BJ (cell line): ENCODE results near the gene SORBS2. TPM values are rescaled to one million over a fixed set of nuclear protein-coding genes. Genes with fewer than 3 reads are reported as not detected.

ENCODE experiments used
- CTCF ChIA-PET: fragments of 350-600 bp; formaldehyde crosslinking; extraction: SDS; loops from one replicate; lab custom pipeline; 2021; ENCODE audit warnings: antibody characterized with exemption, inconsistent platforms; lab: Yijun Ruan, JAX
- POLR2A ChIA-PET: fragments of 300-600 bp; sonication (Branson Sonifier 250); formaldehyde crosslinking; extraction: SDS; loops from one replicate; lab custom pipeline; 2021; ENCODE audit warnings: antibody characterized with exemption; lab: Charles Lee
- DNase-seq: peaks from one replicate; pipeline ENCODE4 v3.0.0-alpha.2; 2011; ENCODE audit warnings: low read depth
- H3K27me3 ChIP-seq: 2 replicates; pipeline ENCODE4 v1.6.0; 2011; ENCODE audit warnings: low read length; ENCODE audit not compliant: control insufficient read depth, insufficient read depth
- H3K36me3 ChIP-seq: 2 replicates; pipeline ENCODE4 v1.5.1; 2011; ENCODE audit warnings: low read length; ENCODE audit not compliant: control insufficient read depth, insufficient read depth
- H3K4me3 ChIP-seq: 2 replicates; pipeline ENCODE4 v1.5.1; 2011; ENCODE audit warnings: low read depth, mild to moderate bottlenecking, control low read depth, low read length
- CTCF ChIP-seq: IDR thresholded peaks from 2 replicates; pipeline ENCODE4 v1.5.1; 2011; ENCODE audit warnings: low read depth, mild to moderate bottlenecking, control low read depth, inconsistent platforms, low read length, moderate library complexity; ENCODE audit not compliant: insufficient read depth
- polyA plus RNA-seq: library from polyadenylated mRNA; depleted of rRNA; stranded (reverse); fragments of >200 nt; gene quantifications from 2 replicates; pipeline ENCODE4 v1.2.3, GENCODE V29; 2011

The SORBS2 gene
- polyA plus RNA-seq, 1 experiment, result 9.1 TPM

DNA sequence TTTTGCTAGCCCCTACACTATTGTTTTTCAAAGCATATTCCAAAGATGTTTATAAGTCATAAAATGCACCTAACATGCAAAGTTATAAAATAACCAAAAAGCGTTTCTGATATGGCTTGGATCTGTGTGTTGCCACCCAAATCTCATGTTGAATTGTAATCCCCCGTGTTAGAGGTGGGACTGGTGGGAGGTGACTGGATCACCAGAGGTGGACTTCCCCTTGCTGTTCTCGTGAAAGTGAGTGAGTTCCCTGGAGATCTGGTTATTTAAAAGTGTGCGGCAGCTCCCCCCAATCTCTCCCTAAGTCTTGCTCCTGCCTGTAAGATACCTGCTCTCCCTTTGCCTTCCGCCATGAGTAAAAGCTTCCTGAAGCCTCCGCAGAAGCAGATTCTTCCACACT, 22.8 kb upstream of the SORBS2 start:
- ChIA-PET CTCF (no interaction called here), POLR2A (no interaction called here)
- Histone ChIP-seq H3K36me3 (no peaks in the 10 kb centered on the region), H3K27me3 (no peaks in the 10 kb centered on the region), H3K4me3 (no peak overlapping the region)
- DNase-seq, result no peak
- no peak for TF ChIP-seq CTCF

- DNase-seq, result no peak
- POLR2A ChIA-PET, result no interaction called here
- CTCF ChIA-PET, result no interaction called here
- Histone ChIP-seq H3K4me3 (no peak overlapping the region), H3K27me3 (no peaks in the 10 kb centered on the region), H3K36me3 (no peaks in the 10 kb centered on the region)
- no peak for TF ChIP-seq CTCF
These were observed 22.1 kb upstream of the SORBS2 start for GRCh38 chr4:185834088-185834487.

GRCh38 chr4:185833055-185833598, 21.1 kb upstream of the SORBS2 start:
- CTCF ChIA-PET, result no interaction called here

DNA sequence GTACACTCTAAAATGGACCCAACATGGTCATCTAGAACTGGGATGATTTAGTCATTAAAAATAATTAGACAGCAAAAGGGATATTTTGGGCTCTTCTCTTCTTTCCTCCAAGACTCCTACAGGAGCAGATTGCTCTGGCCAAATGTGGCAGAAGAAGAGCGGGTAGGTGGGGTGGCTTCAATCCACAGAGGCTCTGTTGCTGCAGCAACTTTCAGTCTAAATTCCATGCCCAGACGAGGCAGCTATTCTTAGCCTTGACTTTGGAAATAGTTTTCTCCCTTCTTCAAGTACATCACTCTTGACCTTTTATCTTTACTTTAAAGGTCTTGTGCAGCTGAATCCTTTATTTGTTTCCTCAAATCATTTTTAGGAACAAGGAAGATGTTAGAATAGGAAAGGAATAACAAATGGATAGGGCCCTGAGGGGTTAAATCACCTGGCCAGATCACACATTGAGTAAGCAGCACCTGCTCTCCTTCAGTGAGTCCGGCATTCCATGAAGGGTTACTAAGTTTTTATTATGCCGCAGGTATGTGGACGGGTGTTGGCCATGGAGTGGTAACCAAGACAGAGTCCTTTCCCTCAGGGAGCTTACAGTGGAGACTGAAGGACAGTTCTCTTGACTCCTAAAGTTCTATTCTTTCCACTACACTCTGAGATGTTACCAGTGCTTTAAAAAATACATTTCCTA, 19.3 kb upstream of the SORBS2 start:
- TF ChIP-seq CTCF, result no peak
- H3K36me3 ChIP-seq, result no peaks in the 10 kb centered on the region
- CTCF ChIA-PET, result interaction anchor here (0.6 to 1.1 kb wide), 2 partner anchors 206 to 383 kb away, joined by 3 to 4 read pairs; no protein-coding TSS in a partner anchor

More at GRCh38 chr4:185833055-185833598, 21.1 kb upstream of the SORBS2 start:
- no peaks in the 10 kb centered on the region for H3K27me3 ChIP-seq
- H3K4me3 ChIP-seq, result no peak overlapping the region
- H3K36me3 ChIP-seq, result no peaks in the 10 kb centered on the region
- POLR2A ChIA-PET, result no interaction called here
- DNase-seq, result no peak
- TF ChIP-seq CTCF, result no peak

DNA sequence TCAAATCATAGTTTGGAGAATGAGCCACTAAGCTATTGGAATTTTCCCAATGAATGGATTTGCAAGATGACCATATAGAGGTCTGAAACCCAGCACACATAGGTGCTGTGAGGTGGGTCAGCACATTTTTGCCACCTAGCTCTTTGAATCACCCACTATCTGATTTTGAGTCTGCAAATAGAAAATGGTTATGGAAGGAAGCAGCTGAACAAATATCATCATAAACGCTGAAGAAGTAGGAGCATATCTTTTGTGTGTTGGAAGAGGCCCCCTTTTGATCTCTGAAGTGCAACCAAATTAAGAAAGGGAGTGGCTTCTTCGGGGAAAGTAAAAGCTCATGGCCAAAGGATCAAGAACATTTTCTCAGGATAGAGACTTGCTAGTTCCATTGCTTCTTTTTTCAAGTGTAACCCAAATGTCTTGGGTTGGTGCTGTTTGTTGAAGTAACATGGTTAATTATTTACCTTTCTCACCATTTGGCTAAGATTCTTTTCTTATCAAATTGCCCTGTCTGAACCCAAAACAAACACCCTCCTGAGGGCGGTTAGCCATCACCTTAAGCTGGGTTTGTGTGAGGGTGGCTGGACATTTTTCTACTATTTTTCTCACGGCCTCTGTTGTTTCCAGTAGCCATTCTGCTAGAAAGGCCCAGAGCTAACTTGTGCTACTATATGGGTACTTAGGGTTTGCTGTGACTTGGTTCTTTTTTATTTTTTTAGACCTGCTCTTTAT, 18.4 kb upstream of the SORBS2 start:
- CTCF ChIA-PET, result interaction anchor here (1.1 kb wide), 1 partner anchor 207 kb away, joined by 4 read pairs; no protein-coding TSS in a partner anchor
- Histone ChIP-seq H3K27me3 (no peaks in the 10 kb centered on the region), H3K4me3 (no peak overlapping the region), H3K36me3 (no peaks in the 10 kb centered on the region)
- no peak for TF ChIP-seq CTCF
- DNase-seq, result no peak
- POLR2A ChIA-PET, result no interaction called here

More for the DNA sequence above, 19.3 kb upstream of the SORBS2 start:
- Histone ChIP-seq H3K27me3 (no peaks in the 10 kb centered on the region), H3K4me3 (no peak overlapping the region)
- DNase-seq, result no peak
- POLR2A ChIA-PET, result no interaction called here
